NCI-H2081 (cell line): ENCODE data around the gene OR8I2.
"Not testable (repeated sequence)": the region's sequence is repeated elsewhere in the genome, so short reads cannot be mapped to it uniquely, and the experiment has no call there.

Experiments used
- DNase-seq, 2 experiments: peaks; one replicate each; lab custom pipeline; 2025; lab: John Stamatoyannopoulos, UW

Gene OR8I2

GRCh38 chr11:56093008-56093407 is at the start of gene OR8I2:
Gene OR8I2, plus strand, starts transcription at chr11:56093308. Its CDS starts 0 bp downstream, at chr11:56093308.
- no peak for DNase-seq

GRCh38 chr11:56045538-56045937 is 47.6 kb upstream of the OR8I2 start:
- no peak for DNase-seq

DNA sequence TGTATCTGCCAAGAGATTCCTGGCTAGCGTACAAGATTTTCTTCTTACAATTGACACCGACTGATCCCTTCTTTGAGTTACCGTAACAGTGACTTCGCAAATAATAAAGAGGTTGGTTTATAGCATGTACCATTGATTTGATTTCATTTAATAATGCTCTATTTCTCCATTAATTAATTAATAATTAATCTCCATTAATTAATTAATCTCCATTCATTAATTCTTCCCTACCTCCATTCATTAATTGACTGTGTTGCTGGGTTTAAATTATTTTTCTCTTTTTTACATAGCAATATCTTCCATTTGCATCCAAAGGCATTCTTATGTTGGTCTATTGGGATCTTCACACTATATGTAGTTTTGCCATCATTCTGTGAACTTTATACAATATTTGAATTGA is 44.6 kb upstream of the OR8I2 start:
- no peak for DNase-seq

DNA sequence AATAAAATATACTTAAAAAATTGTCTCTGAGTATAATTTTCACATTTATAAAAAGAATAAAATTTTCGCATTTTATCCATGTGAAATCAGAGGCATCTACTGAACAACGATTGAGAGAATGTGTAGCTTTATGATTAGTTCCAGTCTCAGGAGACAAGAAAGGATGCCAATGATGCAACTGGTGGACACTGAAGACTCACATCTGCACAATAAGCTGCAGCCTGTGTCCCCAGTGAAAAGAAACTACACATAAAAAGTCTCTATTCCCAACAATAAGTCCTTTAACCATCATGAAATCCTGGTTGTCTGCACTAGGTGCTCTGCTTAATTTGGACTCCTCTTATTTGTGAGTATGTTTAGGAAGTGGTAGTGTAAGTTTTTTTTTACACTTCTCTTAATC is 43.6 kb upstream of the OR8I2 start:
- DNase-seq = no peak

- not testable (repeated sequence) for DNase-seq
These were observed 36.7 kb upstream of the OR8I2 start for GRCh38 chr11:56056366-56056765.

DNA sequence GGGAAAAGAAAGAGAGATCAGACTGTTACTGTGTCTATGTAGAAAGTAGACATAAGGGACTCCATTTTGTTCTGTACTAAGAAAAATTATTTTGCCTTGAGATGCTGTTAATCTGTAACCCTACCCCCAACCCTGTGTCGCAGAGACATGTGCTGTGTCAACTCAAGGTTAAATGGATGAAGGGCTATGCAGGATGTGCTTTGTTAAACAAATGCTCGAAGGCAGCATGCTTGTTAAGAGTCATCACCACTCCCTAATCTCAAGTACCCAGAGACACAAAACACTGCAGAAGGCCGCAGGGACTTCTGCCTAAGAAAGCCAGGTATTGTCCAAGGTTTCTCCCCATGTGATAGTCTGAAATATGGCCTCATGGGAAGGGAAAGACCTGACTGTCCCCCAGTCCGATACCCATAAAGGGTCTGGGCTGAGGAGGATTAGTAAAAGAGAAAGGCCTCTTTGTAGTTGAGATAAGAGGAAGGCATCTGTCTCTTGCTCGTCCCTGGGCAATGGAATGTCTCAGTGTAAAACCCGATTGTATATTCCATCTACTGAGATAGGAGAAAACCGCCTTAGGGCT is 35.4 kb upstream of the OR8I2 start:
- DNase-seq = not testable (repeated sequence)

DNA sequence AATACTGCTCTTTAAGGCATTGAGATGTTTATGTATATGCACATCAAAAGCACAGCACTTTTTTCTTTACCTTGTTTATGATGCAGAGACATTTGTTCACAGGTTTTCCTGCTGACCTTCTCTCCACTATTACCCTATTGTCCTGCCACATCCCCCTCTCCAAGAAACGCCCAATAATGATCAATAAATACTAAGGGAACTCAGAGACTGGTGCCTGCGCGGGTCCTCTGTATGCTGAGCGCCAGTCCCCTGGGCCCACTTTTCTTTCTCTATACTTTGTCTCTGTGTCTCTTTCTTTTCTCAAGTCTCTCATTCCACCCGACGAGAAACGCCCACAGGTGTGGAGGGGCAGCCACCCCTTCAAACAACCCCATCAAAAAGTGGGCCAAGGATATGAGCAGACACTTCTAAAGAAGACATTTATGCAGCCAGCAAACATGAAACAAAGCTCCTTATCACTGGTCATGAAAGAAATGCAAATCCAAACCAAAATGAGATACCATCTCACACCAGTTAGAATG is 34.8 kb upstream of the OR8I2 start:
- not testable (repeated sequence) for DNase-seq

GRCh38 chr11:56066980-56067379 is 26.1 kb upstream of the OR8I2 start:
- no peak for DNase-seq

DNA sequence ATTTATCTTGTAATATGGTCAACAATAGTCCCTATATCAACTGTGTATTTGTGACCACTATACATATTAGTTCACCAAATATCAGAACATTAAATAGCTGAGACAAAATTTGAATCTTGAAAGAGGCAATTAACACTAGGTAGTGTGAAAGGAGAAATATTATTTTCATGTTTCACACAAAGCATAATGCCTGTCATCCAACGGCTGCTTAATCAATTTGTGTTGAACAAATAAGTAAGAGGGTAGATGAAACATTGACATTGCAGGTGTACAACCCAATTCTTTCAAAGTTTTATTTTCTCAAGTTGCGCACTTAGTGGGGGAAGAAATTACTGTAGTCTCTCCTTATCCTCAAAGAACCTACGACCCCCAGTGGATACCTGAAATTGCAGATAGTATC is 3.4 kb upstream of the OR8I2 start:
- no peak for DNase-seq

GRCh38 chr11:56103210-56103737 is 10.2 kb downstream of the OR8I2 start, which contains the start of gene OR8H2:
Gene OR8H2, plus strand, starts transcription at chr11:56103687. Its CDS starts 1,356 bp downstream, at chr11:56105043.
- no peak for DNase-seq

GRCh38 chr11:56122073-56122472 is 29.0 kb downstream of the OR8I2 start, which contains the start of gene OR8H3:
Gene OR8H3, plus strand, starts transcription at chr11:56122373. Its CDS starts 0 bp downstream, at chr11:56122373.
- no peak for DNase-seq

GRCh38 chr11:56140151-56140661 is 47.1 kb downstream of the OR8I2 start, which contains the start of gene OR8J3:
Gene OR8J3, minus strand, starts transcription at chr11:56140201. Its CDS starts 2,483 bp downstream, at chr11:56137718.
- no peak for DNase-seq

- DNase-seq = not testable (repeated sequence)
These were observed 50.6 kb downstream of the OR8I2 start for GRCh38 chr11:56143681-56144080.
